Measurements from ENCODE around the gene MMEL1.
"Not testable (repeated sequence)": the region's sequence is repeated elsewhere in the genome, so short reads cannot be mapped to it uniquely, and the experiment has no call there.

Gene MMEL1

DNA sequence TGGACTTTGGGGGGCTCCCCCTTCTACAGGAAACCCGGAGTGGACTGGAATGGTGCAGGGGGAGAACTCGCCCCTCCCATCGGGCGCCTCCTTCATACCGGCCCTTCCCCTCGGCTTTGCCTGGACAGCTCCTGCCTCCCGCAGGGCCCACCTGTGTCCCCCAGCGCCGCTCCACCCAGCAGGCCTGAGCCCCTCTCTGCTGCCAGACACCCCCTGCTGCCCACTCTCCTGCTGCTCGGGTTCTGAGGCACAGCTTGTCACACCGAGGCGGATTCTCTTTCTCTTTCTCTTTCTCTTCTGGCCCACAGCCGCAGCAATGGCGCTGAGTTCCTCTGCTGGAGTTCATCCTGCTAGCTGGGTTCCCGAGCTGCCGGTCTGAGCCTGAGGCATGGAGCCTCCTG is 76.5 kb downstream of the MMEL1 start, which contains the start of gene TNFRSF14:
TNFRSF14 (plus strand) TSS at position 95 of the 401 bp plus-strand sequence; CDS start at position 389, 294 bp downstream.
- DNase-seq = peak in 1 of 2 experiments; percentile 67

DNA sequence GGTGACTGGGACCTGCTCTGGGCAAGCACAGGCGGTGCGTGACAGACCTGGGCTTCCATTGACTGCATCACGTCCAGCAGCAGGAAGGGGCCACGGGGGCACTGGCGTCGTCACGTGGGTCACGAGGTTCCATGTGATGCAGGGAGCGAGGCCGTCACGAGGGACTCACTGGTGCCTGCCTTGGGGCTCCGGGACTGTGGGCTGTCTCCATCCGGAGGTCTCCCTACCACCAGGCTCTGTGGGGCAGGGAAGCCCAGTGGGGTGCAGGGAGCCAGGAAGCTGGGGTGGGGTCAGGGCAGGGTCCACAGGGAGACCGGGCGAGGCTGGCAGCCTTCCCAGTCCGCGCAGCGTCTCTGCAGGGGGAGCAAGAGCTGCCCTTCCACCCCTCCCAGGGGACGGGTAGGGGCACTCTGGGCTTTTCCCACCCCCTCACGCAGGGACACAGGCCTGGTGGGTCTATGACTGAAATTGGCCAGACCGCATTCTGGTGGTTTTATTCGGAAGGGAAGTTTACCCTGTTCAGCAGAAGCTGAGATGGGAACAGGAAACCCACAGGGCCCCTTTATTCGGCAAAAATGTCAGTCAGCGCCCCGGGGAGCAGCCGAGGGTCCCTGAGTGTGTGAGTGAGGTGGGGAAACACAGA is 77.1 kb downstream of the MMEL1 start:
- peak; percentile 83 to 89 for DNase-seq

DNA sequence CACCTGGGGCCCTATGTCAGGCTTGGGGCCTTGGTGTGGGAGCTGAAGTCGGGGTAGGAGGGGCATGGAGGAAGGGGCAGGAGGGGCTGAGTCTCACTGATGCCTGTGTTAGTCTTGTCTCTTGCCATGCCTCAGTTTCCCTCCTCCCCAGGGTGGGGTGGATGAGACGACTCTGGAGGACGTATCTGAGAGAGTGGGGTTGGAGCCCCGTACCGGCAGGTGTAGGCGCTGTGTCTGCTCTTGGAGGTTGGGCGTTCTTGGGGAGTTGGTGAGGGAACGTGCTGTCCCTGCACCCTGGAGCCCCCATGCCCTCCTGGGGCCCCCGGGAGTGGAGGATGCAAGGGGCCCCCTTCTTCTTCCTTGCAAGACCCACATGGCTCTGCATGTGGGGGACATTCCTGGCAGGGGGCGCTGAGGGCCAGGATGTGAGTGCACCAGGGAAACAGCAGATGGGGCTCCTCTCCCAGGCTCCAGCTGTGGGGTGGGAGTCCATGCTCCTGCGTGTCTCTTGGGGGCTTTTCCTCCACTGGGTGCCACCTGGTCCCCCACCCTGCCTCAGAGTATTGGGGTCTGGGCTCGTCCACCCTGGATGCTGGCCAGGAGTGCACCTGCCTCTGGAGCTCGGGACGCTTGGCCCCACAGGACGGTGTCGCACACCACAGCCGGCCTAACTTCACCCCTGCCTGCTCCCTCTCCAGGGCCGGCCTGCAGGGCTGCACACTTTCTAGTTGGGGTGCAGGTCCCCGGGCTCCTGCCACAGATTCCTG is 78.0 kb downstream of the MMEL1 start:
- peak; percentile 58 to 67 for DNase-seq

DNA sequence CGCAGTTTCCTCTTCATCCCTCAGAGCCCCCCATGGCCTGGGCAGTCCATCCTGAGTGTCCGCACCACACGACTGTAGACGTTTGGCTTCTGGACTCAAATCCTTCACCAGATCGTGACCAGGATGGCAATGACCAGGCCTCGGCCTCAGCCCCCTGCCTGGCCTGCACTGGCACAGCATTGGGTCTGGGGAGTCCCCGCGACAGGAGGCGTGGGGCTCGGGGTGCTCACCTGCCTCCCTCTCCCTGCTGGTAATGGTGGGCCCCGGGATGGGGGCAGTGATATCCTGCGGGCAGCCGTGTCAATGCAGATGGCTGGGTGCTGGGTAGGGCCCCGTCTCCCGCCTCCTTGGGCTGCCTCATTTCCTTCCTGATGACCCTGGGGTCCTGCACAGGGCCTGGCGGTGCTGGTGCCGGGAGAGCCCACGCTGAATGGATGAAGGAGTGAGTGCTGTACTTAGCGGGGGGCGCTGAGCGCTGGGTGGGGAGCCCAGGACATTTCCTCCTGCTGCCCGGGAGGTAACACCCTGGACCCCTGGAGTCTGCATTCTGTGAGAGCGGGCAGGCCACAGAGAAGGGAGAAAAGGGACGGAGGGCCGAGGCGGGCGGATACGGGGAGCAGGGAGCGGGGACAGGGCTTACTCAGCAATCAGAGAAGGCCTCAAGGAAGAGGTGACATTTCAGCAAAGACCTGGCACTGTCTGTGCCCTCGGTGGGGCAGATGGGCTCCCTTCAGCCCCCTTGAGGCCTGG is 78.8 kb downstream of the MMEL1 start:
- DNase-seq = no peak

GRCh38 chr1:2553076-2553475 is 79.7 kb downstream of the MMEL1 start:
- not testable (repeated sequence) for DNase-seq

- no peak for DNase-seq
Measured at GRCh38 chr1:2552189-2552588, 80.6 kb downstream of the MMEL1 start.

DNA sequence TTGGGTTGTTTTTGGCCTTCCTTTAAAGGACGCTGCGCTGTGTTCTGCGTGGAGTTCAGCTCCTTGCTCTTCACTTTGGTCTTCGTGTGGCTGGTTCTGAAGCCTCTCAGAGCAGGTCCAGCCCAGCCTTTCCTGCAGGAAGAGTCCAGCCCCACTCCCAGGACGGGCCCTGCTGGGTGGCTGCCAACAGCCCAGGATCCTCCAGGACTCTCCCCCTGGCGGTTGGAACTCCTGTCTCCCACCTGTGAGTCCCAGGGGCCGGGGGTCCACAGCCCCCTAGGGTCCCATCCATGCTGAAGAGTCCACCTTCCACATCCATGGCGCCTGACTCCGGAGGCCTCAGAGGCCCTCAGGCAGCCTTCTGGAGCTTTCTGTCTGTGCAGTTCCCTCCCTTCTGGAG is 81.3 kb downstream of the MMEL1 start:
- DNase-seq = not testable (repeated sequence)

DNA sequence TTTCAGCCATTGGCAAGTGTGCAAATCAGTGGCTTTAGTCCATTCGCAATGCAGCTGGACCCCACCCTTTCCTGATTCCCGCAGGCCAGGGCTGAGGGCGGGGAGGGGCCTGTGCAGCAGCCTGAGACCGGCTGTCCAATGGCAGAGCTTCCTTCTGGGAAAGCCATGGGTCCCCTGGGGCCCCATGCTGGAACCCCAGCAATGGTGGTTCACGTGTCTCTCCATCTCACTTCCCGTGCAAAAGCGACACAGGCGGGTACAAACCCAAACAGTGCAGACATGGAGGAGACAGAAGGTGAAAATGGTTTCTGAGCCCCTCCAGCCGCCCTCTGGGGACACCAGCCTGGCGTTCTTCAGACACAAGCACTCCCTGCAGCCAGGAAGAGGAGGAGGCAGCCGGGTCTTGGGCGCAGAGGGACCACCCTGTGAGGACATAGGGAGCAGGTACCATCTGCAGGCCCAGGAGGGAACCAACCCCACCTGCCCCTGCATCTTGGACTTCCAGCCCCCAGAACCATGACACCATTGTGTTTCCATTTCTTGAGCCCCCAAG is 82.4 kb downstream of the MMEL1 start:
- DNase-seq = not testable (repeated sequence)

GRCh38 chr1:2549367-2550029 is 83.3 kb downstream of the MMEL1 start:
- not testable (repeated sequence) for DNase-seq

GRCh38 chr1:2548068-2548589 is 84.7 kb downstream of the MMEL1 start:
- DNase-seq = peak; percentile 90 to 92

DNA sequence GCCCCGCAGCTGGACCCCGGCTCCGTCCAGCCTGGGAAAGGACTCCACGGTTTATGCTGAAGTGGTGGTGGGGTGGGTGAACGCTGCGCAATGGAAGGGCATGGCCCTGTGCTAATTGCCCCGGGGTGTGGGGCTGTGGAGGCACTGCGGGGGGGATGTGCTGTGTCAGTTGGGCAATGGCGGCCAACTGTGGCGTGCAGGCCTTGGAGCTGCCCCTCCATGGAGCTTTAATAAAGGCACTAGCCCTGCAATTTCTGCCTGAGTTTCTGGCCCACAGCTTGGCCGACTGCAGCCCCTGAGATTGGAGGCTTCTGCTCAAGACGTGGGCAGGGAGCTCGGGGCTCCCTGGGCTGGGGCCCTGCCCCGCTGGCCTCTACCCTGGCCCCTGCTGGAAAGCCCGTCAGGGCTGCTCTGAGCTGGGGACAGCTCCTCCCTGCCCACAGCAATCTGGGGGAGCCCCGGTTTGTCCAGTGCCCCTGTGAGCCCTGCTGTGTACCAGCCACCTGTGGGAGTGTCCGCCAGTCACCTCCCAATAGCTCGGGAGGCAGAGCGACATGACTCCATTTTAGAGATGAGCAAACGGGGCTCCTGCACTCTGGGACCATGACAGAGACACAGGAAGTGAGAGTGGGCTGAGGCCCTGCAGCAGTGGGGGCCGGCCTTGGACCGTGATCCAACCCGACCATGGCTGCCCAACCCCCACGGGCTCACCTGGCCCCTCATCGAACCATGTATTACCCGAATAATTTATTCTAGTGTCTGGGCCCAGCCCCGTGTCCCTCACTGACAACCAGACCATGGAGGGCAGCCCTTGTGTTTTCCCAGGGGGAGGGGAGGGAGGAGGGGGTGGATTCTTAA is 85.4 kb downstream of the MMEL1 start:
- DNase-seq = peak; percentile 71 to 77

DNA sequence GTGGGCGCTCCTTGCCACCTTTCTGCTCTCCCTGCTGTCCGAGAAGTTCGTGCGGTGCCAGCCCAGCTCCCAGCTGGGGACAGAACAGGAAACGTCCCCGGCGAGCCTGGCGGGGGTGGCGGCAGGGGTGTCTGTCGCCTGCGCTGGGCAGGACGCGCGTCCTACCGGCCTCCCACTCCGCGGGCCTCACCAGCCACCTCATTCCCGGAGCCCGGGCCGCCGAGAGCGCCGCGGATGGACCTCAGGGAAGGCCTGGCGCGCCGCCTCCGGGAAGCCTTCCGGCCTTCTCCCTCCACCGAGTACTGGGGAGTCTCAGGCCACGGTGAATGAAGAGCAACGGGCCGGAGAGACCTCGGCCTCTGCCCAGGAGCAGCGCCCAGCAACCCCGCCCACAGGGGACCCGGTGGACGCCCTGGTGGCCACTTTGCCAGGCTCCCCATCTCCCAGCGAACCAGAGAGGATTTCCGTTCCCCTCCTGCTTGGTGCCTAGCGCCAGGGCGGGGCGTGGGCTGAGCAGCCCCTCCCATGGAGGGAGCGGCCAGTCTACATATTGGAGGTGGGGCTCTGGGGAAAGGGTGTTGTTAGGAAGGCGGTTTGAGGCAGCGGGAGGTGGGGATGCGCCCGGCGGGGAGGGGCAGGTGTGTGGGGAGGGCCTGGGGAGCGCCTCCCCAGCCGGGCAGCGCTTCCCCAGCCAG is 86.2 kb downstream of the MMEL1 start:
- peak; percentile 87 to 89 for DNase-seq

GRCh38 chr1:2545754-2546514 is 86.9 kb downstream of the MMEL1 start:
- DNase-seq = peak; percentile 85 to 90

DNA sequence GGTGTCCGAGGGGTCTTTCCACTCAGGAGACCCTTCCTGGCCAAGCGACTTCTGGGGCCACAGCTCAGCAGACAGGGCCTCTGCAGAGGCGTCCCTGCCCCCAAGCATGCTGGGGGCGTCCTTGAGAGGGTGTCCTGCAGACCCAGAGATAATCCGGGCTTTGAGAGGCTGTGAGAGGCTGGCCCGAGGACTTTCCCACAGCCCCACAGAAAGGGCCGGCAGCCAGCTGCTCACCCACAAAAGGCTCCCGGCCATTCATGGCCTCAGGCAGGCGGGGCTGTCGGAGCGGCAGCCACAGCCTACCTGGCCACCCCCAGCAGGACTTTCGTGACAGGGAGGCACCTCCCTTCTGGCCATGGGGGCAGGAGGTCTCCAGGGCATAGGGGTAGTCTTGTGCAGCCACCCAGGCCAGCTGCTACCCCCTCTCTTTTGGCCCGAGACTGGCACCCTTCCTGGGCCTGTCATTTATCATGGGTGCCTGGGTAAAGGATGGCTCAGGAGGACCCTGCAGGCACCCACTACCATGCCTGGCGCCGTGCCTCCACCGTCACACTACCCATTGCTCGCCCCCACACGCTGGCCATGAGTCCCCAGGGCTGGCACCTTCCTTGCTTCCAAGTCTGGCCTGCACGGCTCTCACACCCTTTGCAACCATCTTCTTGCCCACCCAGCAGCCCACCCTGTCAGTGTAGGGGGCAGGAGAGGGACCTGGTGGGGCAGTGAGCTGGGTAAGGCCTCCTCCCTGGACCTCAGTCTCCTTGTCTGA is 87.8 kb downstream of the MMEL1 start:
- DNase-seq = no peak

GRCh38 chr1:2544093-2544874 is 88.5 kb downstream of the MMEL1 start:
- no peak for DNase-seq

GRCh38 chr1:2543543-2544092 is 89.2 kb downstream of the MMEL1 start:
- no peak for DNase-seq

DNA sequence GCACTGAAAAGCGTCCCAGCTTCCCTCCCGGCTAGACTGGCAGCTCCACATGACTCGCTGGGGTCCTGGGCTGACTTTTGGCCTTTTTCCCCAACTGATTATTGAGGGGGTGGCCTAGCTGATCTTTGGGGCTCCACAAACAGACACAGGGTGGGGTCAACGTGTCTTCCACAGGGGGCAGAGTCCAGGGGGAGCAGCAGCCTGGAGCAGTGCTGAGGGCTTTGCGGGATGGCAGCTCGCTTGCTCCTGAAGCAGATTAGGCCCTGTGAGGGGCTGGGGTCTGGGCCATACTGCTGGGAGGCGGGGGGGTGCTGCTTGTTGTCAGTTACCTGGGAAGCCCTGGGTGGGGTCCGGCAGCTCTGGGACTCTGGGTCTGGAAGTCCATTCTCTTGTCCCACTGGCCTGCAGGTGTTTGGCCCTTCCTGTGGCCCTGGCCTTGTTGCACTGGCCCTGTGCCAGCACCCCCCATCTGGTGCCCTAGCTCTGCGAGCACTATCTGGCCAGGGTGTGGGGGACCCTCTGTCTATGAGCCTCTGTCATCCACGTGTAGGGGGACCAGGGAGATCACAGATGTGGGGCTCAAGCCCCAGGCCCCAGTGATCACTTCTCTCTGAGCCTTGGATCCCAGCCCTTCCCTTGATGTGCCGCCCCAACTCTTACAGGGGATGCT is 90.4 kb downstream of the MMEL1 start:
- DNase-seq = no peak
